DMS114 treated with DMSO at 0.1 percent for 48 hours (cell line): Measurements from ENCODE around the gene TRIM75.
"Not testable (repeated sequence)": the region's sequence is repeated elsewhere in the genome, so short reads cannot be mapped to it uniquely, and the experiment has no call there.

ENCODE experiments used
- DNase-seq: peaks from one replicate; lab custom pipeline; 2025; ENCODE audit not compliant: unreplicated experiment; lab: John Stamatoyannopoulos, UW

Gene TRIM75

GRCh38 chr4:165053645-165054044, at the start of gene TRIM75:
Gene TRIM75 (plus strand): TSS chr4:165053866. CDS start chr4:165059148, 5,282 bp downstream.
- no peak for DNase-seq

DNA sequence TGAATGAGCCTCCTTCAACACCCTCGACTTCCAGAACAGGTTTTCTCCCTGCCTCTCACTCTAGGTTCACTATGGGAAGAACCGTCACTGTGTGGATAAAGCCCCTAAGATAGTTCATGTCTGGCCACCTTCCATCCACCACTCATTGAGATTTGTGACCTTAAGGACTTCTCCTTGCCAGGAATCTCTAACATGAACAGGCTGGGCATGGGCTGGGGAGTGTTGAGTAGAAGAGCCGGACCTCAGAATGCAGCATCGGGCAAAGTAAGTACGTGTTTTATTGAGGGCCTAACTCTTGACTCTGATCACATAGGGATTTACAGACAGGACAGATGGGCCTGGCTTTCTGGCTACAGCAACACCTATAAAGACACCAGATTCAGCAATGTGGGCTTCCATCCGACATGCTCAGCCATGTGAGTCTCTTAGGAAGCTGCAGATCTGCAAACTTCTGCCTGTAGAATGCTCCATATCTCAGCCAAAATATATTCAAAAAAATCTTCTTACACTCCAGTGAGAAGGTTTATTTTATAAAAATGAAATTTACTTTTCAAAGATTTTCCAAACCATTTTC, 48.2 kb upstream of the TRIM75 start:
- DNase-seq: no peak

DNA sequence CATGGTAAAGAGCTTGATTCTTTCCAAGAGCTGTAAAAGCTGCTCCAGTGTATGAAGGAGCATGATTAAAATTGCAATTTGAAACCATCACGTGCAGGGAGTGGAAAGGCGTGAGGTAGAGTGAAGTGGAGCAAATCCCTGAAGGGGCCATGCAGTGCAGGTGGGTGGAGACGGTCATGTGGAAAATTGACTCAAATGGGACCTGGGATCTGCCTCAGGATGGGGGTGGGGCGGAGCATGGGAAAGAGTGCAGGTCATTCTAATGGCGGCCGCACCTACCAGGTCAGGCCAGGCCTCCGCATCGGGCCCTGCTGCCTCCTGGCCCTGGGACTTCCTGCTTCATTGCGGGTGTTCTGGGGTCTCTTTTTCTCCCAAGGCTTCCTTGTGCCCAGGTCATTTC, 47.2 kb upstream of the TRIM75 start:
- DNase-seq: no peak

DNA sequence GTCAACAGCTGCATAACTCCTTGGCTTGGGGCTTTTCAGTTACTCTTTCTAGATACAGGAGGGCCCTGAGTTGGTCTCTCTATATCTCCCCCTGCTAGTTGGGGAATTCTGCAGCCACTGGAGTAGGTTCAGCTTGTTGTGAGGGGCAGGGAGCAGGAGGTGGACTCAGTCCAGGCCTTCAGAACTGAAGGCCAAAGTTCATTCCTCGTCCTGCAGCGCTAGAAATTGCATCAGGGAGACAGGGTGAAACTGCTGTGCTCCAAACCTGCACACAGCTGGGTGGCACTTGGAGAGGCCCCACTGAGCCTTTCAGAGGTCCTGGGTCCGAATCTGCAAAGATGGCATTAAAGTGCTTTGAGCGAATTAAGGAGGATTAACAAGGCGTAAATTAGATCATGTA, 46.8 kb upstream of the TRIM75 start:
- no peak for DNase-seq

DNA sequence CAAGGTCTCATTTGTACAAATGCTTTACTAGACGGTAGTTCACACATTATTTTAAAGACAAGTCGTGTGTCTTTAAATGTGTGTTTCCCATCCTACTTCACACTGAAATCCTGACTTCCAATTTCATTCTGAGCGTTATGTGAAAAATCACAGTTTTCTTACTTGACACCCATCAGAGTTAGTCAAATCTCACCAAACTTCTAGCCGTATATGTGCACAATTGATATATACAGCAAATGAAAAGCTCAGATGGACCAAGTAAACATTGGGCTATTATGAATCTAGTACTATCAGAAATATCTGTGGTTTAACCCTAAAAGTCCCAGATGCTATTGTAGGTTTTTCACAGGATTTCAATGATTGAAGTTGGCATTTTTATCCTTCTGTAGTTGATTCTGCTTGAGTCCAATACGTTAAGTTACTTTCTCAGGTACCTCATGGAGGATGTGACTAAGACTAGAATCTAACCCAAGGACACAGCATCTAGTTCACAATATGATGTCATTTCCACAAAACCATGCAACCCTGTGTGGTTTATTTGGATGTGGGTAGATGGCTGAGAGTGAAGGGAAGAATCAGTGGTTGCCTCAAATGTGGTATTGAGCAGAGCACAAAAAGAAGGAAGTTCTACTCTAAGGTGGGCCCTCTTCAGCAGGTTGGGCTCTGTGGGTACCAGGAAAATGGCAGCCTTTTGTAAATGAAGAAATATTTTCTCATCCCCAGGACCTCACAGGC, 44.0 kb upstream of the TRIM75 start:
- no peak for DNase-seq

DNA sequence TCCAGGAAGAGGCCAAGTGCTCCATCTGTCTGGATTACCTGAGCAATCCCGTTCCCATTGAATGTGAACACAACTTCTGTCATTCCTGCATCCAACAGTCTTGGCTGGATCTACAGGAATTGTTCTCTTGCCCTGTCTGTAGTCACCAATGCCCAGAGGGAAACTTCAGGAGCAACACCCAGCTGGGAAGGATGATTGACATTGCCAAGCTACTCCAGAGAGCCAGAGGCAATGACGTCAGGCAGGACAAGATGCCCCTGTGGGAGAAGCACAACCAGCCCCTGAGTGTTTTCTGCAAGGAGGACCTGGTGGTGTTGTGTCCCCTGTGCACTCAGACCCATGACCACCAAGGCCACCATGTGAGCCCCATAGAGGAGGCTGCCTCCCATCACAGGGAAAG, 43.2 kb upstream of the TRIM75 start:
- no peak for DNase-seq

- no peak for DNase-seq
Measured at GRCh38 chr4:165010991-165011390, 42.7 kb upstream of the TRIM75 start.

DNA sequence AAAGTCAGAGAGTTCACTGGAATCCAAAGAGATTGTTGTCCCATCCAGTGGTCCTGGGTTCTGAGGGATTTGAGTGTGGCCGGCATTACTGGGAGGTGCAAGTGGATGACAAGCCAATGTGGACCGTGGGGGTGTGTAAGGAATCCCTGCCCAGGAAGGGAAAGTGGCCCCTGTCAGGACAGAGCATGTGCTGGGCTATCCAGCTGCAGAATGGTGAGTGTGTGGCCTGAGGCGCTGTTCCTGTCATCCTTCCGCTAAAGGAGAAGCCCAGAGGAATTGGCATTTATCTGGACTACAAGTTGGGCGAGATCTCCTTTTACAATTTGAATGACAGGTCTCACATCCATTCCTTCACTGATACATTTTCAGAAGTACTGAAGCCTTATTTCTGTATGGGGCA, 42.3 kb upstream of the TRIM75 start:
- DNase-seq: no peak

- DNase-seq: no peak
Measured at GRCh38 chr4:165013691-165014090, 40.0 kb upstream of the TRIM75 start.

DNA sequence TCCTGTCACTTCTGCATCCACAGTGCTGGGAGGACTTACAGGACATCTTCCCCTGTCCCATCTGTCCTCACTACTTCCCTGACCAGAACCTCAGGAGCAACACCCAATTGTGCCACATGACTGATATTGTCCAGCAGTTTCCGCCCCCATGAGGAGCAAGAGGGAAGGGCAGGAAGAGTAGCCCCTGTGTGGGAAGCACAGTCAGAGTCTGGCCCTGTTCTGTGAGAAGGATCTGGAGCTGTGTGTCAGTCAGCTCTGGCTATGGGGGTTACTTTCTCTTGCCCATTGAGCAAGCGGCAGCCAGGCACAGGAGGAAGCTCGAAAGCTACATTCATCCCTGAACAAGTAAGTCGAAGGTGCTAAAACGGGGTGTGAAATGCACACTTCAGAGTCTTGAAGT, 36.7 kb upstream of the TRIM75 start:
- no peak for DNase-seq

- DNase-seq: not testable (repeated sequence)
Measured at GRCh38 chr4:165019995-165020394, 33.7 kb upstream of the TRIM75 start.

DNA sequence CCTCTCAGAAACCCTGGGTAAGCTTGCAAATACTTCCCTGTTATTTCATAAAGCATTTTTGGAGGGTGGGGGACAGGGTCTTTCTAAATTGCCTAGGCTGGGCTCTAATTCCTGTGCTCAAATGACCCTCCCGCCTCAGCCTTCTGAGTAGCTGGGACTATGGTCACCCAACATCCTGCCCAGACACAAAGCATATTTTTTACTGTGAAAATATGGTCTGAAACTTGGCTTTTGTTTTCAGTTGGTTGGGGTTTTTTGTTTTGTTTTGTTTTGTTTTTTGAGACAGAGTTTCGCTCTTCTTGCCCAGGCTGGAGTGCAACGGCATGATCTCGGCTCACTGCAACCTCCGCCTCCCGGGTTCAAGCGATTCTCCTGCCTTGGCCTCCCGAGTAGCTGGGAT, 27.9 kb upstream of the TRIM75 start:
- not testable (repeated sequence) for DNase-seq

GRCh38 chr4:165027762-165028402, 25.8 kb upstream of the TRIM75 start:
- DNase-seq: no peak

DNA sequence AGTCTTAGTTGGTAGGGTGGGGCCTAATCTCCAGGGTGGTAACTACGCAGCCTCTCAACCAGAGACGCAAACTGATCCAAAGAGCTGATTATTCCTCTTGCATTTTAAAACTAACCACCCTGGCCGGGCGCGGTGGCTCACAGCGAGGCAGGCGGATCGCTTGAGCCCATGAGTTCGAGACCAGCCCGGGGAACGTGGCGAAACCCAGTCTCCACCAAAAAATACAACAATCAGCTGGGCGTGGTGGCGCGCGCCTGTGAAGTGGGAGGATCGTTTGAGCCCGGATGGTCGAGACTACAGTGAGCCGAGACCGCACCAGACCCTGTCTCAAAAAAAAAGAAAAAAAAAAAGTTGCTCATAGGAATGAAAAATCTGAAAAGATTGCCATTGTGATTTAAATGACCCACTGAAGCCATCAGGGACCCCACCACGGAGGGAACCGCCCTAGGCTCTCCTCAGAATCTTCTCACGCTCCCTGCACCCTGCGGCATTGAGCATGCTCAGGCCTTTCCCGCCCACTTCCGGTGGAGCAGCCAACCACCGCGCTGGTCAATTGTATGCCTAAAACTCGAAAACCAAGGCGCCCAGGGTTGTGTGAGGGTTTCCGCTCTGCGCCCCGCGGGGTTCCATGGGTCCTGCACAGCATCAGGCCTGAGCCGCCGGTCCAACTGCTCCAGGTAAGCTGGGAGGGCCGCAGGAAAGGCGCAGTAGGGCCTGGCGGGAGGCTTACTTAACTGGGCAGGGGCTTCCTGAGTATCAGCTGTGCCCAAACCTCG, 22.0 kb upstream of the TRIM75 start, which contains the start of gene TRIM60:
Gene TRIM60 (plus strand): TSS at position 564 of the 776 bp plus-strand sequence. CDS start 8,074 bp downstream, outside the sequence.
- no peak for DNase-seq

GRCh38 chr4:165048170-165048569, 5.5 kb upstream of the TRIM75 start:
- no peak for DNase-seq

- no peak for DNase-seq
Measured at GRCh38 chr4:165052627-165053026, 1.0 kb upstream of the TRIM75 start.

- no peak for DNase-seq
Measured at GRCh38 chr4:165055601-165056000, 1.9 kb downstream of the TRIM75 start.

GRCh38 chr4:165058666-165059065, 5.0 kb downstream of the TRIM75 start:
- DNase-seq: no peak

- DNase-seq: no peak
Measured at GRCh38 chr4:165059386-165059785, 5.7 kb downstream of the TRIM75 start.

- no peak for DNase-seq
Measured at GRCh38 chr4:165060938-165061337, 7.3 kb downstream of the TRIM75 start.

- no peak for DNase-seq
Measured at GRCh38 chr4:165070560-165070959, 16.9 kb downstream of the TRIM75 start.
